GM12872 (cell line): ENCODE measurements around the gene TMEM109.

Experiments
- CTCF ChIP-seq: IDR thresholded peaks from 3 replicates; pipeline ENCODE4 v1.5.1; 2011; ENCODE audit warnings: low read depth, mild to moderate bottlenecking, low read length, moderate library complexity; ENCODE audit not compliant: insufficient read depth

The TMEM109 gene

DNA sequence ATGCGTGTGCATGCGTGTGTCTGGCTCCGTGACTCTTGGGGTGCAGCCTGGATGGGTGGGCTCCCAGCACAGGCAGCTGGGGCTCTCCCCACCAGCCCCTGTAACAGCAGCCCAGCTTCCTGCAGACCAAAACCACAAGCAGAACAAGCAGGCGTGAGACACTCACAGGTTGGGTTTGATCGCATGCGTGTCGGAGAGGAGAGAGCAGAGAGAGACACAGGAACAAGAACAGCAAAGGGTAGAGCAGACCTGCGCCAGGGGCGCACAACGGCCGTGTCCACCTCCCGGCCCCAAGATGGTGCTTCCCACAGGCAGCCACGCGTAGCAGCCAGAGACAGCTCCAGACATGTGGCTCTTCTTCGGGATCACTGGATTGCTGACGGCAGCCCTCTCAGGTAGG, 57.6 kb downstream of the TMEM109 start, which contains the start of gene CD6:
Gene CD6, plus strand, starts transcription at position 161 of the 400 bp plus-strand sequence. Its CDS starts 186 bp downstream, at position 347.
- no peak for TF ChIP-seq CTCF

DNA sequence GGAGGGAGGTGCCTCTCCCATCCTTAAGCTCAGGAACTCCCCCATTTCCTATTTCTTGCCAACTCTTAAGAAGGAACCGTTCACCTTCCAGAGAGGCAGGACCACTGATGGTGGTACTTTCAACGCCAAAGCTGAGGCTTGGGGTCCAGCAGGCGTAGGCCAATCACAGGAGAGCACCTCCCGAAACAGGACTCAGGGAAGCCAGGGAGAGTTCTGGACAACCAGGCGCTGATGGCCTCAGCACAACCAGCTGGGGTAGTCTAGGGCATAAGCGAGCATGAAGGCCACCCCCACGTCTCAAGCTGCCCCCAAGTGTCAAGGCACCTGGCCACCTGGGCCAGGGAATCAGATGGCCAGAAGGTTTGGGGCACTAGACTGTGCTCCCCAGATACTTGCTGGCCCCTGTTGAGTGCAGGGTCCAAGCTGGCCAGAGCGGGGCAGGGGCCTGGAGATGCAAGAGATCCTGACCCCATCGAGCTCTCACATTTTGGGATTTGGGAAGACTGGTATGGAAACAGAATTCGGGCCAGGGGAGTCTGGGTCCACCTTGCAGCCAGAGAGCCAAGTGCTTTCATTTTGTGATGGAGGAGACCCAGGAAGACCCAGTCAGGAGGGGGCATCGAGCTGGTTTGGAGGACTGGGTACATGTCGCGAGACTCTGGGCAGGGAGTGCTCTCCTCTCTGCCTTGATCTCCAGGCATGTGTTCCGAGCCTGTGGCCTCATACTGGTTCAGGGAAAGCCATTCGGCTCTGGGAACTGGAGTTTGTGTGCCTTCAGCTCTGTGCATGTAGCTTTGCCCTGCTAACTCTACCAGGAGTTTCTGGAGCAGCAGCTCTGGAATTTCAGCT, 58.4 kb downstream of the TMEM109 start:
- TF ChIP-seq CTCF = no peak
